HG02588 (cell line): Measurements from ENCODE around the gene ARHGAP24.
"Not testable (repeated sequence)": the region's sequence is repeated elsewhere in the genome, so short reads cannot be mapped to it uniquely, and the experiment has no call there.

Source experiments
- ATAC-seq: cut with Tn5 transposase; IDR thresholded peaks from one replicate; pipeline ENCODE4 v1.9.1; 2021; ENCODE audit warnings: mild to moderate bottlenecking, moderate library complexity; ENCODE audit not compliant: unreplicated experiment

Gene ARHGAP24

GRCh38 chr4:85642356-85643100, 167.6 kb downstream of the ARHGAP24 start:
- ATAC-seq, result no peak

- ATAC-seq, result no peak
Measured at GRCh38 chr4:85644061-85644460, 169.1 kb downstream of the ARHGAP24 start.

DNA sequence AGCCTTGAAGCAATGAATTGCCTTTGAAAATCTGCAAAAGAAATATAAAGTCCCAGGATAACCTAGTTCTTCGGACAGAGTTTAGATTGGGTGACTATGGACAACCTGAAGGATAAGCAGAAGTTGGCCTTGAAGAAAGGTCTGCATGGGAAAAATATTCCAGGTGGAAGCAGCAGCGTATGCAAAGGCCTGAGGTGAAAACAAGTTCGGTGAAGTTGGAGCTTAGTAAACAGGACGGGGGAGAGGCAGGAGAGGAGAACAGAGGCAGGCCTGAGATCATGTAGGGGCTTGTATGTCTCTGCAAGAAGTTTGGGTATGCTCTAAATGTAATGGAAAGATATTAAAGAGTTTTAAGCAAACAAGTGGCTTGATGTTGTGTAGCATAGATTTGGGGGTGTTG, 176.0 kb downstream of the ARHGAP24 start:
- no peak for ATAC-seq

DNA sequence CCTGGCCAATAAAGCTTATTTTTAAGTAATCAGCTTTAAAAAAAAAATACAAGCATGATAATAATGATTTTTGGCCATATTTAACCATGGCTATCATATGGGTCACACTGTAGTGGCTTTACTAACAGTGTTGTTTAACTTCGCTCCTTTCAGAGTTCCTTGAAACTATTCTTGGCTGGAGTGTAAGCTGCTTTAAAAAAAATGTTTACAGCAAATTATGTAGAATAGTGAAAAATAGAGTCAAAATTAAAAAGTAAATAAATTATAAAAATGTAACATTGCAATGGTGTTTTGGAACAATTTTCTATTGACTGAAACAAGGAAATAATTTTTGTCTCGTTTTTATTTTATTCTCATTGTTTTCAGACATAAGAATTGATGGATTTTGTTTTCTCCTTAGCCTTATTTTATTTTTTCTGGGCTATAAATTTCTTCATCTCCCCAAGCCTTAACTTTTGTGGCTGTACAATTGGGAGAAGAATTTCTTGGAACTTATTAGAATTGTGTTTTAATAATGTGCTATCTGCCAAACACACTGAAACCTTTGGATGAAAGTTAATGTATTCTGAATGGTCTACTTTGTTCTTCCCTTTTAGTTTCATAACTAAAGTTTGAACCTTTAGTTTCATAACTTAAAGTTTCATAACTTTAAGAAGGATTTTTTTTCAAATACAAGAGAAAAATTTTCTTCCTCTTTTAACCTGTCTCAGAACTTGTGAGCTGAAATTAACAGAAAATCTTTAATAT, 182.0 kb downstream of the ARHGAP24 start:
- no peak for ATAC-seq

DNA sequence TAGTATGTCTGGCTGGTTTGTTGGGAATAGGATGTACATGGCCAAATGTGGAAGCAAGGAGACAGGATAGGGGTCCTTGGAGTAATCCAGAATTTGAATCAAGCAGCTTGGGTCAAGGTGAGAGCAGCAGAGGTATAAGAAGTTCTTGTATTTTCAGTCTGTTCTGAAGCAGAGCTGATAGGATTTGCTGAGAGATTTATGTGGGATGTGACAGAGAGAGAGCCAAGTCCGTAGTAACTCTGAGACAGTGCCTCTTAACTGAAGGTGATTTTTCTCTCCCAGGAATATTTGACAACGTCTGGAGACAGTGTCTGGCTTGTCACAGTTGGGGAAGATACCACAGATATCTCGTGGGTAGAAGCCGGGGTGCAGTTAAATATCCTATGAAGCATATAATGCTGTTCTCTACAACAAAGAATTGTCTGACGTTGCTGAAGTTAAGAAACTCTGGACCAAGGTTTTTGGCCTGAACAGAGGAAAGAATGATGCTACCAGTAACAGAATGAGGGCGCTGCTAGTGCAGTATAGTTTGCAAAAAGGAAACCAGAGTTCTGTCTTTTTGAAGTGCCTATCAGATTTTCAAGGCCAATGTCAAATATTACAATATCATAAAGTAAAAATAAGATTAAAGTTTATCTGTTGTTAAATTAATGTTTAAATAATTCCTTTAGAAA, 184.0 kb downstream of the ARHGAP24 start:
- no peak for ATAC-seq

DNA sequence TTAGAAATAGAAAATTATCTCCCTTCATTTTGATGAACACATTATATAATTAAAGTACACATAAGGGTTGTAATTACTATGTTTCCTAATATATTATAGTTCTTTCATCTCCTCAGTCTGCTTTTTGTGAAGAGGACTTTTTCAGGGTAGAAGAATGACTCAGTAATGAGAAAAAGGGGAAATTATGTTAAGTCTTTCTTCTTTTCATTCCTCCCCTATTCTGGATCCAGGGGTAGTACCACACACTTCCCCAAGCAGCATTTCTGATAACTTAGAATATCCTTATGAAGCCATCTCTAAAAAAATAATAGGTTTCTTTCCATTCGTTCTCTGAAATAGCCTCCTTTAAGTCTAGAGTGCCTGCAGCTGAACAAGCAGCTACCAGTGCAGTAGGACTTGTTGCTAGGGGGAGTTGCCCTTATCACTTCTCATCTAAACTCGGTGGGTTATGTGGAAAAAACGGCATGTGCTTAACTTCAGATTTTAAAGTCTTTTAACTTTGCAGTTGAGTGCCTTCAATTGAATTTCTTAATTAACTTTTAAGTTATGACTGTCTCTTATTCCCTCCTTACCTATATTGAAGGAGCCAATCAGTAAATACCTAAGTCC, 184.8 kb downstream of the ARHGAP24 start:
- no peak for ATAC-seq

DNA sequence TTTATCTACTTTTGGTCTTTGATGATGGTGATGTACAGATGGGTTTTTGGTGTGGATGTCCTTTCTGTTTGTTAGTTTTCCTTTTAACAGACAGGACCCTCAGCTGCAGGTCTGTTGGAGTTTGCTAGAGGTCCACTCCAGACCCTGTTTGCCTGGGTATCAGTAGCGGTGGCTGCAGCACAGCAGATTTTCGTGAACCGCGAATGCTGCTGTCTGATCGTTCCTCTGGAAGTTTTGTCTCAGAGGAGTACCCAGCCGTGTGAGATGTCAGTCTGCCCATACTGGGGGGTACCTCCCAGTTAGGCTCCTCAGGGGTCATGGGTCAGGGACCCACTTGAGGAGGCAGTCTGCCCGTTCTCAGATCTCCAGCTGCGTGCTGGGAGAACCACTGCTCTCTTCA, 191.7 kb downstream of the ARHGAP24 start:
- ATAC-seq, result not testable (repeated sequence)

- no peak for ATAC-seq
Measured at GRCh38 chr4:85669204-85669603, 194.3 kb downstream of the ARHGAP24 start.

DNA sequence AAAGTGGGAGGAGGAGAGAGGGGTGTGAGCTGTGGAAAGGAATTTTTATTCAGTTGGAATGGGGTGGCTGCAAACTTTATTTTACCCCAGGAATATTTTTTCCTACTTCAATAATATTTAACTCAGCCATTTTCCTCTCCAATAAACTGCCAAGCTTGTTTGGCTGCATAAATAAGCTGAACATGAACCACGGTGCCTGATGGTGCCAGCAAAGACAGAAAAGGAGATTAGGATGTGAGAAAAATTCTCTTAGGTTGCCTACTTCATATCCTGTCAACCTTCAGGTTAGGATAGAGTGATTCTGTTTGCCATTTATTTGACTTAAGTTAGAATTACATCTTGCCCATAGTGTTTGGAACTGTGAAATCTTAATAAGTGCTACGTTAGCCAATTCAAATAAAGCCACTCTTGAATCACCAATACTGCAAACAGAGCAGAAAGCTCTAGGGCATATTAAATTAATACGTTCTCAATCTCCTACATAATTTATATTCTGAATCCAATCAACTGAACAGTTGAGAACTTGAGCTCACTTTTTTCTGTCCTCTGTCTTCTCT, 195.1 kb downstream of the ARHGAP24 start:
- no peak for ATAC-seq

- no peak for ATAC-seq
Measured at GRCh38 chr4:85671120-85671519, 196.2 kb downstream of the ARHGAP24 start.

- no peak for ATAC-seq
Measured at GRCh38 chr4:85672116-85672515, 197.2 kb downstream of the ARHGAP24 start.

- ATAC-seq, result peak; percentile 26
Measured at GRCh38 chr4:85672959-85673358, 198.0 kb downstream of the ARHGAP24 start.

DNA sequence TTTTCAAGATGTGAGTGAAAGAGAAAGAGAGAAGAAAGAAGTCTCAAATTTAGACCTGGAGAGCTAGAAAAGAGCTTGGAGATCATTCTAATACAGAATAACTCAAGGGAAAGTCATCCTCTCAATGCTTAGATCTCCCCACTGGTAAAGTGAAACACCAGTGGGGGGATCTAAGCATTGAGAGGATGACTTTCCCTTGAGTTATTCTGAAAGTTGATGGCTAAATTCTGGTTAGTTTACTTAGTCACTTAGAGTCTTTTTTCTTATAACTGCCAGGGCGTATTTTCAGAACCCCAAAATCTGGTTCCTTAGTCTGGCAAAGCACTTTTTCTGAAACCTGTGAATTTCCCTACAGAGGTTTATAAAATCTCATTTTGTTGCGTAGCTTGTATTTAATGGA, 198.6 kb downstream of the ARHGAP24 start:
- ATAC-seq, result peak; percentile 54

DNA sequence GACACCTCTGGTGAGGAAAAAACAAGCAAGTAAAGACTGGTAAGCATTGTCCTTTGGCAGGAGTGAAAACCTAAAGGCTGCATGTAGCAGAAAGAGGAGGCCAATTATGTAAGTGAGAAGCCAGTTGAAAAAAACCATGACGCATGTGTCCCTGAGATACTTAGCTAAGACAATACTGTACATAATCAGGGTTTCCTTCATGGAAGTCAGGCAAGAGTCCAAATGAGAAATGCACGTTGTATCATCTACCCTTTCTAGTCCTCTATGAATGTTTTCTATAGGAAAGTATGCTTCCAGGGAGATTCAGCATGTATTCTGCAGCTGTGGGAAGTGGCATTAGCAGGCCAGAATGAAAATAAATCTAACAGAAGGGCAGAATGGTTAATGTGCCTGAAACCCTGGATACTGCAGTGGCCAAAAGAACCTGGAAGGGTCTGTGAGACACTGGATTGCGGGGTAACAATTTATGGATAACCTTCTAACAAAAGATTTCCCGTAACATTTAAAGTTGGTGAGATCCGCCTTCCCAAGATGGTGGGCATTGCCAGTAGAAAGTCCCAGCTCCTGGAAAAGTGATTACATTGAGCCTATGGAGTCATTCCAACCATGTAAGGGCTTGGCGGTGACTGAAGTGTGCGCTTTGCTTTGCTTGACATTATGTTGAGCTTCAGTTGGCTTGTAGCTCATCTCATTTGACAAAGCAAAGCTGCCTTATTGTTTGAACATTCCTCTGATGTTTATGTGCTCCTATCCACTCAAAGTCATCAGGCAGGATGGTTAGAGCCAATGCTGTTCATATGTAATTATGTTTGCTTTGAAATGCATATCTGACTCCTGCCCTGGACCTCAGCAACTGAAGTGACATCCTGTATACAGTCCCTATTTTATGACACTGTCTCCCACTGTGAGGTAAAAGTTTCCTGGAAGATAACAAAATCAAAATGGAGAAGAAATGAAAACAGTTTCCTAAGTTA, 200.4 kb downstream of the ARHGAP24 start:
- no peak for ATAC-seq

DNA sequence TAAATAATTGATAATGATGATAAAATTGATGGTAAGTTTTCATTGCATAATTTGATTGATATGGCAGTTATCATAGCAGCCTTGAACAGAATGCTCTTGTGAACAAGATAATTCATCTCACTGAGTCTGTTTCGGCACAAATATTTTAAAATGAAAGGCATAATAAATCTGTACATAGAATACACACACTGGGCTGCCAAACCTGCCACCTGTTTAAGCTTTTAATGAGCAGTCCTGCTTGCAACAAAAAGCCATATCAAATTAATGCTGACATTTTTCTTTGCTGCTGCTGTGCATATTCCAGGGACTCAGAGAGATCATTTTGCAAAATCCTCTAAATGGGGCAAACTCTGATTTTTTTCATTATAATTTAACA, 201.1 kb downstream of the ARHGAP24 start:
- no peak for ATAC-seq

GRCh38 chr4:85676850-85677590, 202.1 kb downstream of the ARHGAP24 start:
- no peak for ATAC-seq

DNA sequence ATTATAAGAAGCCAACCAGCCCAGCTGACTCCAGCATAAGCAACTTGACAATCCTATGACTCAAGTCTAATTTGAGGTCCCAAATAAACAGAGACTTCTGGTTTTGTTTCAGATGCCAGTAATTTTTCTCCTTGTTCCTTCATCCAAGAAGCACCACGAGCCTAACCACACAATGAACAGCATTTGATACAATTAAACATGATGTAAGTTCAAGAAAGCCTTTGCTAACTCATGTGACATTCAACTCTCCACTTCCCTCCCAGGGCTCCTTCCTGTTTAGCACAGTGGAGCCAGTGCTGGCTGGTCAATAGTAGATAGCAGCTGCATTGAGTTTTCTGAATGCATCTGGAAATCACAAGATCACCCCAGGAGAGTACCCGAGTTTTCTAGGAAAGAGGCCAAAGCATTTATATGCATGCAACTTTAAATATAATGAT, 206.3 kb downstream of the ARHGAP24 start:
- ATAC-seq, result no peak

DNA sequence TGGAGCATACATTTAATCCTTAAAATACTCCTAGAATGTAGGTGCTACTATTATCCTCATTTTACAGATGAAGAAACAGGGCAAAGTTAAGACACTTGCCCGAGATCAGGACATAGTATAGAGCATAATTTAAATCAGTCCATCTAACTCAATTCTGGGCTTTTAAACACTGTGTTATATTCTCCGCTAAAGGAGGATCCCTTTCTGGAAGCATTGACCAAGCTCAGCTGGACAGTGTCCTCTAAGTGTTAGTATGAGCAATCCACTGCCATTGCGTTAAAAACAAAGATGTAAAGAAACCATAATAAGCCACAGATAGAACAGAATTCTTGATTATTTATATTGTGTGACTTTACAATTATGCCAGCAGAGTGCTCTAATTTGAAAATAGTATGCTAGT, 207.0 kb downstream of the ARHGAP24 start:
- no peak for ATAC-seq

GRCh38 chr4:85682391-85682790, 207.4 kb downstream of the ARHGAP24 start:
- ATAC-seq, result no peak
